IMR-90 (cell line): ENCODE results near the gene KYAT1. TPM values are rescaled to one million over a fixed set of nuclear protein-coding genes. Genes with fewer than 3 reads are reported as not detected.

ENCODE experiments used
- ATAC-seq: fragments of 200-7000 bp; cut with Tn5 transposase; 2 replicates; pipeline ENCODE4 v1.9.1; 2020; ENCODE audit warnings: low read depth, mild to moderate bottlenecking, moderate library complexity
- BruUV-seq: library from RNA; stranded (reverse); fragments of 400-500 nt; replicated peaks from 2 replicates; lab custom pipeline; 2021; lab: Mats Ljungman, UMichigan
- CTCF ChIA-PET: fragments of 300-600 bp; formaldehyde crosslinking; extraction: SDS; loops from one replicate; lab custom pipeline; 2021; ENCODE audit warnings: antibody characterized with exemption; lab: Yijun Ruan, JAX
- POLR2A ChIA-PET: fragments of 300-600 bp; sonication (Branson Sonifier 250); formaldehyde crosslinking; loops from one replicate; lab custom pipeline; 2022; ENCODE audit warnings: antibody characterized with exemption; ENCODE audit not compliant: unreplicated experiment; lab: Charles Lee
- DNase-seq: peaks from one replicate; pipeline ENCODE4 v3.0.0; 2013
- H2AFZ ChIP-seq: replicated peaks from 2 replicates; pipeline ENCODE3; 2013; ENCODE audit warnings: low read length, mild to moderate bottlenecking; ENCODE audit not compliant: poor library complexity
- H2AK5ac ChIP-seq: 2 replicates; pipeline ENCODE4 v1.6.1; 2013; ENCODE audit warnings: low read depth, low read length, inconsistent platforms
- H2AK9ac ChIP-seq: replicated peaks from 2 replicates; pipeline ENCODE3; 2013; ENCODE audit warnings: mild to moderate bottlenecking, low read depth, low read length, moderate library complexity; ENCODE audit not compliant: poor library complexity
- H2BK120ac ChIP-seq: 2 replicates; pipeline ENCODE4 v1.6.1; 2013; ENCODE audit warnings: low read depth, low read length, inconsistent platforms
- H2BK15ac ChIP-seq: 3 replicates; pipeline ENCODE4 v1.6.1; 2013; ENCODE audit warnings: low read depth, low read length, inconsistent platforms
- H2BK20ac ChIP-seq: 2 replicates; pipeline ENCODE4 v1.6.1; 2013; ENCODE audit warnings: low read depth, mild to moderate bottlenecking, inconsistent platforms, low read length, moderate library complexity
- H2BK5ac ChIP-seq: 2 replicates; pipeline ENCODE4 v1.6.1; 2013; ENCODE audit warnings: mild to moderate bottlenecking, low read depth, low read length, inconsistent platforms; ENCODE audit not compliant: poor library complexity, severe bottlenecking
- H3K14ac ChIP-seq: replicated peaks from 2 replicates; pipeline ENCODE4 v1.6.1; 2013; ENCODE audit warnings: low read depth, low read length, inconsistent platforms
- H3K18ac ChIP-seq: 2 replicates; pipeline ENCODE4 v1.6.1; 2013; ENCODE audit warnings: low read depth, low read length, control low read depth
- H3K23ac ChIP-seq: 2 replicates; pipeline ENCODE4 v1.6.1; 2013; ENCODE audit warnings: low read depth, low read length, inconsistent platforms
- H3K27ac ChIP-seq: 2 replicates; pipeline ENCODE4 v1.5.1; 2013; ENCODE audit warnings: mild to moderate bottlenecking, control low read depth, low read length; ENCODE audit not compliant: insufficient read depth
- H3K27me3 ChIP-seq: 2 replicates; pipeline ENCODE4 v1.6.1; 2013; ENCODE audit warnings: low read length; ENCODE audit not compliant: control insufficient read depth, insufficient read depth
- H3K36me3 ChIP-seq: 2 replicates; pipeline ENCODE4 v1.6.1; 2013; ENCODE audit warnings: low read length, mixed read lengths; ENCODE audit not compliant: control insufficient read depth, insufficient read depth
- H3K4ac ChIP-seq: 2 replicates; pipeline ENCODE4 v1.6.1; 2013; ENCODE audit warnings: low read depth, low read length, inconsistent platforms
- H3K4me1 ChIP-seq: 2 replicates; pipeline ENCODE4 v1.6.1; 2013; ENCODE audit warnings: low read length, mixed read lengths; ENCODE audit not compliant: control insufficient read depth, insufficient read depth
- H3K4me2 ChIP-seq: 2 replicates; pipeline ENCODE4 v1.6.1; 2013; ENCODE audit warnings: low read depth, mild to moderate bottlenecking, control low read depth, low read length, moderate library complexity
- H3K4me3 ChIP-seq: 2 replicates; pipeline ENCODE4 v1.5.1; 2013; ENCODE audit warnings: low read depth, mild to moderate bottlenecking, control low read depth, low read length, moderate library complexity; ENCODE audit not compliant: insufficient read depth
- H3K56ac ChIP-seq: 2 replicates; pipeline ENCODE4 v1.6.1; 2013; ENCODE audit warnings: low read length, inconsistent platforms; ENCODE audit not compliant: insufficient read depth; ENCODE audit errors: extremely low read depth
- H3K79me1 ChIP-seq, 2 experiments: 2 replicates each; pipeline ENCODE4 v1.6.1; 2013; ENCODE audit warnings: low read length in 2 of 2, inconsistent platforms in 1 of 2, low read depth in 1 of 2
- H3K9ac ChIP-seq: 2 replicates; pipeline ENCODE4 v1.6.1; 2013; ENCODE audit warnings: low read depth, low read length, control low read depth
- H3K9me1 ChIP-seq: 2 replicates; pipeline ENCODE4 v1.6.1; 2013; ENCODE audit warnings: low read length, inconsistent platforms; ENCODE audit not compliant: insufficient read depth
- H3K9me3 ChIP-seq: 2 replicates; pipeline ENCODE4 v1.6.1; 2013; ENCODE audit warnings: low read length; ENCODE audit not compliant: control insufficient read depth, insufficient read depth
- H4K20me1 ChIP-seq: 2 replicates; pipeline ENCODE4 v1.6.1; 2013; ENCODE audit warnings: low read length, inconsistent platforms; ENCODE audit not compliant: insufficient read depth
- H4K5ac ChIP-seq: 2 replicates; pipeline ENCODE4 v1.6.1; 2013; ENCODE audit warnings: mild to moderate bottlenecking, low read depth, low read length, control low read depth
- H4K8ac ChIP-seq, 2 experiments: 2 replicates each; pipeline ENCODE4 v1.6.1; 2013; ENCODE audit warnings: low read depth in 2 of 2, low read length in 2 of 2, control low read depth in 1 of 2, inconsistent platforms in 1 of 2
- H4K91ac ChIP-seq: 2 replicates; pipeline ENCODE4 v1.6.1; 2013; ENCODE audit warnings: low read depth, low read length, inconsistent platforms; ENCODE audit not compliant: insufficient read depth
- CEBPB ChIP-seq: IDR thresholded peaks from 2 replicates; pipeline ENCODE4 v1.6.1; 2012; ENCODE audit warnings: low read depth, low read length, improper control_type of control experiment
- CHD1 ChIP-seq: IDR thresholded peaks from 2 replicates; pipeline ENCODE4 v1.6.1; 2012; ENCODE audit warnings: low read depth, low read length, improper control_type of control experiment
- FOS ChIP-seq: fragments of 150-350 bp; IDR thresholded peaks from 2 replicates; pipeline ENCODE4 v1.6.1; 2016; ENCODE audit warnings: low read depth, low read length
- MAFK ChIP-seq: IDR thresholded peaks from 2 replicates; pipeline ENCODE4 v1.6.1; 2012; ENCODE audit warnings: low read depth, low read length, improper control_type of control experiment
- MAZ ChIP-seq: IDR thresholded peaks from 2 replicates; pipeline ENCODE4 v1.6.1; 2012; ENCODE audit warnings: low read depth, mild to moderate bottlenecking, low read length, improper control_type of control experiment, moderate library complexity, borderline replicate concordance
- MXI1 ChIP-seq: IDR thresholded peaks from 2 replicates; pipeline ENCODE4 v1.6.1; 2012; ENCODE audit warnings: low read depth, mild to moderate bottlenecking, low read length, moderate library complexity, borderline replicate concordance
- NFE2L2 ChIP-seq: fragments of 150-350 bp; IDR thresholded peaks from 2 replicates; pipeline ENCODE4 v1.6.1; 2016; ENCODE audit warnings: low read depth, mild to moderate bottlenecking, low read length
- SMC3 ChIP-seq: fragments of 150-350 bp; IDR thresholded peaks from 2 replicates; pipeline ENCODE4 v1.6.1; 2016; ENCODE audit warnings: low read depth, mild to moderate bottlenecking, antibody characterized with exemption, low read length, moderate library complexity
- WGBS, 2 experiments: methylation state at CpG; one replicate each; pipeline versions ENCODE4 v1.1.5 to v1.1.7; 2013; ENCODE audit warnings: missing lambda C conversion rate in 2 of 2; ENCODE audit not compliant: insufficient read length in 1 of 2; ENCODE audit errors: extremely low coverage in 2 of 2; 5-methylcytosine and 5-hydroxymethylcytosine counted together
- dilution Hi-C: fragments of 300-500 bp; cut with HindIII; formaldehyde crosslinking; loops from one replicate; pipeline ENCODE4 v1.14.3; 2018; ENCODE audit warnings: low sequenced_read_pairs; ENCODE audit not compliant: unreplicated experiment
- in situ Hi-C: fragments of 300-500 bp; cut with MboI; formaldehyde crosslinking; loops from 3 replicates; pipeline ENCODE4 v1.14.3; 2019; ENCODE audit warnings: low sequenced_read_pairs, inconsistent platforms, mixed read lengths
- intact Hi-C: fragments of 100-400 bp; cut with micrococcal nuclease; formaldehyde crosslinking; loops from 2 replicates; pipeline ENCODE4 v1.10.0; 2022
- polyA plus RNA-seq, 3 experiments: library from polyadenylated mRNA; depleted of rRNA; stranded (reverse); fragments of >200 nt; gene quantifications; 2 replicates each; pipeline ENCODE4 v1.2.3, GENCODE V29; 2012; ENCODE audit warnings: low replicate concordance in 1 of 3
- total RNA-seq: library from RNA; depleted of rRNA; stranded (reverse); fragments of >200 nt; gene quantifications from 2 replicates; pipeline ENCODE4 v1.2.3, GENCODE V29; 2012
- TF ChIP-seq, protein P1 (sequence below): fragments of 150-350 bp; IDR thresholded peaks from 2 replicates; pipeline ENCODE4 v1.6.1; 2017; ENCODE audit warnings: mild to moderate bottlenecking, antibody characterized with exemption, low read length, low read depth
- TF ChIP-seq, protein P2 (sequence below): fragments of 150-350 bp; IDR thresholded peaks from 2 replicates; pipeline ENCODE4 v1.6.1; 2016; ENCODE audit warnings: low read depth, mild to moderate bottlenecking, low read length, moderate library complexity, borderline replicate concordance

The KYAT1 gene
- total and polyA plus RNA-seq, 2 of the 4 experiments (the other 2 are of a cell fraction) = 6.8 to 9.5 TPM

DNA sequence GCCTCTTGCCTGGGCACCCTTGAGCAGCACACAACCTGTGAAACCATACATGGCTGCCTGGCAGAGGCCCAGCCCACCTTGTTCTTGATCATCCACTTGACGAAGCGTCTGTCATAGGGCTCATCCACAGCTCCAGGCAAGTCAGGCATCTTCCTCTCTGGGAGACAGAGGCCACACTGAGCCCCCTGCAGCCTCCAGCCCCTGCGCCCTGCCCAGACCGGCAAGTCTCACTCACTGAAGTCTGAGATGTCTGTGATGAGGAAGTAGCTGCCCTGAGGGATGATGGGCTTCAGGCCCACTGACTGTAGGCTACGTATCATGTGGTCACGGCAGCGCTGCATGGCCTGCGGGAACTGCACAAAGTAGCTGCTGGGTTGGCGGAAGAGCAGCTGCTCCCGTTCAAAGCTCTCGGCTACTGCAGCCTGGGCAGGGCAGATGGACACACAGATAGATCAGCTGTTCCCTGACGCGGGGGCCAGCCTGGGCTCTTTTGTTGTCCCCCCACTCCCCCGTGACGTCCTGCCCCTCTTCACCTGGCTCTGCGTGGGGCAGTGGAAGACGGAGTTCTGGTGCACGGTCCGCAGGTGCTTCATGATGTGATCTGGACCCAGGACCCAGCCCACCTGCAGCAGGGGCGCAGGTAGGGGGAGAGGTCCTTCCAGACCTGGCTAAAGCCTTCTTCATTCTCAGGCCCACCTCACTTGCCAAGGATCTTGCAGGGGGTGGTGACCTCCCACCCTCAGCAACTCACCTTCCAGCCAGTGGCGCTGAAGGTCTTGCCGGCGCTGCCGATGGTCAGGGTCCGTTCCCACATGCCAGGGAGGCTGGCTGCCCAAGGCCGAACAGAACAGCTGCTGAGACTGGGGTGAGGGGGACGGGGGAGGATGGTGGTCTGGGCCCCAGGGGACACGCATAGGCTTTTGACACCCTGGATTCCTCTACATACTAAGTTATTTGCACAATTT, 46.2 kb downstream of the KYAT1 start (continued):
- TF ChIP-seq MXI1 = no peak

DNA sequence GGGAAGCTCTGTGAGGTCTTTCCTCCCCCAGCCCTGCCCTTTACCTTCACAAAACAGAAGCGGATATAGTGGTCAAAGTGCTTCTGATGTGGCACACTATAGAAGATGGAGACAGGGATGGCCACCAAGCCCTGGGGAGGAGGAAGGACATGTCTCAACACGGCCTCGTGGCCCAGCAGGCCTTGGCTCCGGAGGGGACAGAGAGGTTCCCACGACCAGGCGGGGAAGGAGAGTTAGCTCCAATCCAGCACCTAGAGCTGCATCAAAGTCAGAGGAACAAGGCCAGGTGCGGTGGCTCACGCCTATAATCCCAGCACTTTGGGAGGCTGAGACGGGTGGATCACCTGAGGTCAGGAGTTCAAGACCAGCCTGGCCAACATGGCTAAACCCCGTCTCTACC, 48.1 kb downstream of the KYAT1 start:
- Histone ChIP-seq H4K91ac (no peak overlapping the region), H3K4ac (no peak overlapping the region), H3K27me3 (no peaks in the 10 kb centered on the region), H2BK20ac (no peak overlapping the region), H4K20me1 (0 out of 2 replicates have a peak, but pooled peaks cover 3% of the 10 kb centered on the region), H2AFZ (no peak overlapping the region), H3K23ac (no peak overlapping the region), H3K14ac (no peak overlapping the region), H3K79me1 (peaks cover 5 to 7% of the 10 kb centered on the region in 2 experiments; a peak in 3 of 4 replicates), H3K4me3 (no peak overlapping the region), H3K18ac (no peak overlapping the region), H3K4me1 (peaks cover 2% of the 10 kb centered on the region; the same call in 1 of the 2 replicates), H3K4me2 (no peak overlapping the region), H4K8ac (no peak overlapping the region), H3K9me3 (no peaks in the 10 kb centered on the region), H3K36me3 (peaks cover 5% of the 10 kb centered on the region; the same call in 1 of the 2 replicates), H3K9me1 (0 out of 2 replicates have a peak, but pooled peaks cover 6% of the 10 kb centered on the region), H3K56ac (no peak overlapping the region), H4K5ac (no peak overlapping the region), H2BK5ac (no peak overlapping the region), H2BK120ac (no peak overlapping the region), H2AK9ac (no peak overlapping the region), H2BK15ac (no peak overlapping the region), H3K27ac (no peak overlapping the region), H3K9ac (no peak overlapping the region), H2AK5ac (no peak overlapping the region)
- intact Hi-C loops = no loop called here
- POLR2A ChIA-PET = no interaction called here
- CTCF ChIA-PET = no interaction called here
- ATAC-seq = no peak
- dilution Hi-C loops = no loop called here
- no TSS peak for BruUV-seq
- TF ChIP-seq, protein P1, sequence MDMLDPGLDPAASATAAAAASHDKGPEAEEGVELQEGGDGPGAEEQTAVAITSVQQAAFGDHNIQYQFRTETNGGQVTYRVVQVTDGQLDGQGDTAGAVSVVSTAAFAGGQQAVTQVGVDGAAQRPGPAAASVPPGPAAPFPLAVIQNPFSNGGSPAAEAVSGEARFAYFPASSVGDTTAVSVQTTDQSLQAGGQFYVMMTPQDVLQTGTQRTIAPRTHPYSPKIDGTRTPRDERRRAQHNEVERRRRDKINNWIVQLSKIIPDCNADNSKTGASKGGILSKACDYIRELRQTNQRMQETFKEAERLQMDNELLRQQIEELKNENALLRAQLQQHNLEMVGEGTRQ = no peak
- TF ChIP-seq MAZ = no peak
- no peak for TF ChIP-seq NFE2L2
- no peak for TF ChIP-seq FOS
- TF ChIP-seq CHD1 = no peak
- no peak for TF ChIP-seq MAFK
- TF ChIP-seq, protein P2, sequence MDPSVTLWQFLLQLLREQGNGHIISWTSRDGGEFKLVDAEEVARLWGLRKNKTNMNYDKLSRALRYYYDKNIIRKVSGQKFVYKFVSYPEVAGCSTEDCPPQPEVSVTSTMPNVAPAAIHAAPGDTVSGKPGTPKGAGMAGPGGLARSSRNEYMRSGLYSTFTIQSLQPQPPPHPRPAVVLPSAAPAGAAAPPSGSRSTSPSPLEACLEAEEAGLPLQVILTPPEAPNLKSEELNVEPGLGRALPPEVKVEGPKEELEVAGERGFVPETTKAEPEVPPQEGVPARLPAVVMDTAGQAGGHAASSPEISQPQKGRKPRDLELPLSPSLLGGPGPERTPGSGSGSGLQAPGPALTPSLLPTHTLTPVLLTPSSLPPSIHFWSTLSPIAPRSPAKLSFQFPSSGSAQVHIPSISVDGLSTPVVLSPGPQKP = no peak
- TF ChIP-seq CEBPB = no peak
- TF ChIP-seq SMC3 = no peak
- in situ Hi-C loops = no loop called here
- DNase-seq = no peak
- WGBS, 2 experiments = 90% methylated on average over 5 of the region's 10 CpGs; no CpG with 5 or more reads in 1 of the 2 experiments
